NCI-H2196 treated with DMSO at 0.1 percent for 48 hours (cell line): ENCODE measurements around the gene KRTAP12-3.
"Not testable (repeated sequence)": the region's sequence is repeated elsewhere in the genome, so short reads cannot be mapped to it uniquely, and the experiment has no call there.

ENCODE experiments used
- DNase-seq: peaks from one replicate; lab custom pipeline; 2025; ENCODE audit not compliant: unreplicated experiment; lab: John Stamatoyannopoulos, UW

KRTAP12-3 gene

GRCh38 chr21:44650265-44650972, 7.3 kb upstream of the KRTAP12-3 start:
- DNase-seq = no peak

GRCh38 chr21:44650973-44651675, 6.6 kb upstream of the KRTAP12-3 start:
- DNase-seq = no peak

GRCh38 chr21:44653123-44653522, 4.6 kb upstream of the KRTAP12-3 start:
- no peak for DNase-seq

- DNase-seq = peak; percentile 60
Observed at GRCh38 chr21:44653656-44654575, 3.8 kb upstream of the KRTAP12-3 start.

GRCh38 chr21:44654576-44655175, 3.1 kb upstream of the KRTAP12-3 start, which contains the start of gene KRTAP12-4:
TSS of gene KRTAP12-4 (minus strand) at chr21:44654659. CDS start at chr21:44654614, 45 bp downstream.
- no peak for DNase-seq

- no peak for DNase-seq
Observed at GRCh38 chr21:44656868-44657267, 864 bp upstream of the KRTAP12-3 start.

- DNase-seq = no peak
Observed at GRCh38 chr21:44658541-44658910, 794 bp downstream of the KRTAP12-3 start.

- no peak for DNase-seq
Observed at GRCh38 chr21:44658913-44659595, 1.3 kb downstream of the KRTAP12-3 start.

GRCh38 chr21:44661567-44661966, 3.8 kb downstream of the KRTAP12-3 start:
- DNase-seq = not testable (repeated sequence)

- no peak for DNase-seq
Observed at GRCh38 chr21:44664691-44665090, 7.0 kb downstream of the KRTAP12-3 start.

- DNase-seq = peak; percentile 57
Observed at GRCh38 chr21:44666401-44667320, 8.9 kb downstream of the KRTAP12-3 start, which contains the start of gene KRTAP12-2. TSS of gene KRTAP12-2 (minus strand) at chr21:44666927. CDS start at chr21:44666886, 41 bp downstream.

GRCh38 chr21:44667612-44668011, 9.9 kb downstream of the KRTAP12-3 start:
- DNase-seq = no peak

GRCh38 chr21:44670642-44671432, 13.1 kb downstream of the KRTAP12-3 start:
- DNase-seq = no peak

GRCh38 chr21:44671911-44672310, 14.2 kb downstream of the KRTAP12-3 start:
- DNase-seq = no peak

GRCh38 chr21:44677881-44678280, 20.1 kb downstream of the KRTAP12-3 start:
- DNase-seq = no peak

- no peak for DNase-seq
Observed at GRCh38 chr21:44681152-44681551, 23.4 kb downstream of the KRTAP12-3 start.

- peak; percentile 75 for DNase-seq
Observed at GRCh38 chr21:44681861-44682579, 24.3 kb downstream of the KRTAP12-3 start, which contains the start of gene KRTAP12-1. TSS of gene KRTAP12-1 (minus strand) at chr21:44682163. CDS start at chr21:44682123, 40 bp downstream.
